ENCODE results near the gene LRRC28. TPM values are rescaled to one million over a fixed set of nuclear protein-coding genes. Genes with fewer than 3 reads are reported as not detected.

LRRC28 gene
- total RNA-seq, 2 experiments from 2014 or later = 12.5 to 14.4 TPM

GRCh38 chr15:99427668-99428361 lies 176.5 kb downstream of the LRRC28 start:
- Histone ChIP-seq H3K9me3 (ENCODE audit: control insufficient read depth in 1 of 2, insufficient read depth in 1 of 2, low read length in 2 of 2) (no peaks in the 10 kb centered on the region), H3K36me3 (ENCODE audit: insufficient read depth, low read length) (no peaks in the 10 kb centered on the region), H3K4me1 (ENCODE audit: insufficient read depth, low read length) (peaks cover 53% of the 10 kb centered on the region), H3K27ac (ENCODE audit: low read depth in 1 of 2, low read length in 2 of 2) (no peak overlapping the region), H3K27me3 (ENCODE audit: control insufficient read depth in 1 of 2, insufficient read depth in 2 of 2, low read length in 2 of 2) (no peaks in the 10 kb centered on the region), H3K4me3 (ENCODE audit: low read length) (no peak overlapping the region)
- TF ChIP-seq CTCF (IDR thresholded peaks at IDR 0.05) = no peak
- H3K4me3 Mint-ChIP-seq = no peak overlapping the region
- POLR2A ChIA-PET = interaction anchor here (0.8 kb wide), 2 partner anchors 15 to 57 kb away, joined by 3 read pairs; no protein-coding TSS in a partner anchor
- no peaks in the 10 kb centered on the region for H3K9me3 Mint-ChIP-seq
- no peaks in the 10 kb centered on the region for H3K27me3 Mint-ChIP-seq
- DNase-seq = peak in 1 of 14 experiments; percentile 20
- peak overlapping the region; percentile 97 for H3K27ac Mint-ChIP-seq
- no peaks in the 10 kb centered on the region for H3K36me3 Mint-ChIP-seq (ENCODE audit: low read depth)
- peaks cover 57% of the 10 kb centered on the region for H3K4me1 Mint-ChIP-seq (ENCODE audit: low read depth)
- intact Hi-C loops (cut with DNase I, micrococcal nuclease) = no loop called here
- ATAC-seq (ENCODE audit: poor library complexity) = no peak
- CTCF ChIA-PET = no interaction called here

GRCh38 chr15:99429681-99430081 lies 178.4 kb downstream of the LRRC28 start:
- no peaks in the 10 kb centered on the region for H3K9me3 Mint-ChIP-seq
- intact Hi-C loops (cut with DNase I, micrococcal nuclease) = no loop called here
- POLR2A ChIA-PET = no interaction called here

GRCh38 chr15:99430881-99431401 lies 179.7 kb downstream of the LRRC28 start:
- no peak overlapping the region for H3K27ac ChIP-seq (ENCODE audit: low read depth in 1 of 2, low read length in 2 of 2)
- H3K27me3 Mint-ChIP-seq = no peaks in the 10 kb centered on the region
- no peak overlapping the region for H3K4me3 ChIP-seq (ENCODE audit: low read length)
- ChIA-PET CTCF (no interaction called here), POLR2A (no interaction called here)
- H3K27ac Mint-ChIP-seq = no peak overlapping the region
- H3K4me1 Mint-ChIP-seq (ENCODE audit: low read depth) = peaks cover 58% of the 10 kb centered on the region
- H3K9me3 ChIP-seq (ENCODE audit: control insufficient read depth in 1 of 2, insufficient read depth in 1 of 2, low read length in 2 of 2) = no peaks in the 10 kb centered on the region
- no peaks in the 10 kb centered on the region for H3K27me3 ChIP-seq (ENCODE audit: control insufficient read depth in 1 of 2, insufficient read depth in 2 of 2, low read length in 2 of 2)
- H3K4me1 ChIP-seq (ENCODE audit: insufficient read depth, low read length) = peaks cover 50% of the 10 kb centered on the region
- H3K36me3 Mint-ChIP-seq (ENCODE audit: low read depth) = no peaks in the 10 kb centered on the region
- no peak overlapping the region for H3K4me3 Mint-ChIP-seq
- H3K36me3 ChIP-seq (ENCODE audit: insufficient read depth, low read length) = no peaks in the 10 kb centered on the region
- DNase-seq = peak in 1 of 14 experiments; percentile 24
- no peak for TF ChIP-seq CTCF (IDR thresholded peaks at IDR 0.05)
- intact Hi-C loops (cut with DNase I, micrococcal nuclease) = no loop called here
- no peaks in the 10 kb centered on the region for H3K9me3 Mint-ChIP-seq
- ATAC-seq (ENCODE audit: poor library complexity) = no peak

More at GRCh38 chr15:99429681-99430081, 178.4 kb downstream of the LRRC28 start:
- CTCF ChIA-PET = no interaction called here
- no peak for ATAC-seq (ENCODE audit: poor library complexity)
- no peak overlapping the region for H3K4me3 ChIP-seq (ENCODE audit: low read length)
- H3K4me1 Mint-ChIP-seq (ENCODE audit: low read depth) = peaks cover 57% of the 10 kb centered on the region
- no peak for TF ChIP-seq CTCF (IDR thresholded peaks at IDR 0.05)
- no peak overlapping the region for H3K27ac Mint-ChIP-seq
- H3K27ac ChIP-seq (ENCODE audit: low read depth in 1 of 2, low read length in 2 of 2) = no peak overlapping the region
- no peaks in the 10 kb centered on the region for H3K27me3 Mint-ChIP-seq
- H3K4me3 Mint-ChIP-seq = no peak overlapping the region
- H3K27me3 ChIP-seq (ENCODE audit: control insufficient read depth in 1 of 2, insufficient read depth in 2 of 2, low read length in 2 of 2) = no peaks in the 10 kb centered on the region
- peak in 1 of 14 experiments; percentile 29 for DNase-seq
- peaks cover 53% of the 10 kb centered on the region for H3K4me1 ChIP-seq (ENCODE audit: insufficient read depth, low read length)
- H3K9me3 ChIP-seq (ENCODE audit: control insufficient read depth in 1 of 2, insufficient read depth in 1 of 2, low read length in 2 of 2) = no peaks in the 10 kb centered on the region
- no peaks in the 10 kb centered on the region for H3K36me3 Mint-ChIP-seq (ENCODE audit: low read depth)
- no peaks in the 10 kb centered on the region for H3K36me3 ChIP-seq (ENCODE audit: insufficient read depth, low read length)
